Panc1 (cell line): ENCODE results near the gene DPYD.

Experiments used
- CTCF ChIP-seq: fragments of 450-650 bp; IDR thresholded peaks from 2 replicates; pipeline ENCODE4 v1.5.1; 2017; ENCODE audit warnings: mild to moderate bottlenecking
- POLR2AphosphoS5 ChIP-seq: IDR thresholded peaks from 2 replicates; pipeline ENCODE4 v1.6.1; 2012; ENCODE audit warnings: mild to moderate bottlenecking, low read depth, low read length, moderate library complexity
- SIN3A ChIP-seq: IDR thresholded peaks from 2 replicates; pipeline ENCODE4 v1.6.1; 2012; ENCODE audit warnings: low read depth, mild to moderate bottlenecking, low read length, moderate library complexity, borderline replicate concordance; ENCODE audit not compliant: insufficient read depth
- TCF7L2 ChIP-seq: IDR thresholded peaks from 2 replicates; pipeline ENCODE4 v1.6.1; 2011; ENCODE audit warnings: mild to moderate bottlenecking, low read depth, low read length, inconsistent platforms

DNA sequence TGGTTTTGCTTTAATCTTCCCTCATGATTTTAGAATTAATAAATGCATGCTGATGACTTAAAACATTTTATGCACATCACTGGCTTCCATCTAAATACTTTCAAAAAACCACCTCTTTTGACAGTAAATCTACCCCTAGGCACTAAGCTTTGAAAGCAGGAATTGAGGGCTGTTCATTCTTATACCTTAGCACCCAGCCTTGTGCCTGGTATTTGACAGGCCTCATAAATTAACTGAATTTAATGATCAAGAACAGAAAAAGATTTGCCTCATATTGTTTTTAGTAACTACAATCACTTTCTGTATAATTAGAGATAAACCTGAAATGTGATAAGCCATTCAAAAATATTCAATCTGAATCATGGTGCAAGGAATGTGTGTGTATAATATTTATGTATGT, 108.8 kb downstream of the DPYD start:
- TF ChIP-seq CTCF (no peak), POLR2AphosphoS5 (no peak), SIN3A (no peak), TCF7L2 (no peak)
